ENCODE measurements around the gene TMEM61. TPM values are rescaled to one million over a fixed set of nuclear protein-coding genes. Genes with fewer than 3 reads are reported as not detected.

TMEM61 gene
- total RNA-seq, 1 donor from 2014 or later, result not detected

DNA sequence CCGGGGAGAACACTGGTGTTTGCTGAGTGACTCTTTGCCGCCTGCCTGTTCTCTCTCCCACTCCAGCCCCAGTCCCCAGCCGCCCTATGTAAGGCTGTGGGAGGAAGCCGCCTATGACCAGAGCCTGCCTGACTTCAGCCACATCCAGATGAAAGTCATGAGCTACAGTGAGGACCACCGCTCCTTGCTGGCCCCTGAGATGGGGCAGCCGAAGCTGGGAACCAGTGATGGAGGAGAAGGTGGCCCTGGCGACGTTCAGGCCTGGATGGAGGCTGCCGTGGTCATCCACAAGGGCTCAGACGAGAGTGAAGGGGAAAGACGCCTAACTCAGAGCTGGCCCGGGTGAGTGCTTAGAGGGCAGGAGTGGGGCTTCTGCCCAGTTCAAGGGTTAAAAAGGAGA is 26.5 kb downstream of the TMEM61 start:
- Histone ChIP-seq H3K36me3 (no peaks in the 10 kb centered on the region), H3K4me1 (no peaks in the 10 kb centered on the region), H3K9me3 (replicated peaks) (no peaks in the 10 kb centered on the region), H3K4me3 (no peak overlapping the region), H3K27me3 (ENCODE audit: low read depth) (peaks cover 9% of the 10 kb centered on the region), H3K27ac (replicated peaks) (no peak overlapping the region)
- no peak for DNase-seq
- intact Hi-C loops (cut with micrococcal nuclease), result no loop called here
- TF ChIP-seq CTCF (IDR thresholded peaks at IDR 0.05; ENCODE audit: borderline replicate concordance), result no peak

- intact Hi-C loops (cut with micrococcal nuclease), result no loop called here
Observed at GRCh38 chr1:55007625-55008024, 27.2 kb downstream of the TMEM61 start.

DNA sequence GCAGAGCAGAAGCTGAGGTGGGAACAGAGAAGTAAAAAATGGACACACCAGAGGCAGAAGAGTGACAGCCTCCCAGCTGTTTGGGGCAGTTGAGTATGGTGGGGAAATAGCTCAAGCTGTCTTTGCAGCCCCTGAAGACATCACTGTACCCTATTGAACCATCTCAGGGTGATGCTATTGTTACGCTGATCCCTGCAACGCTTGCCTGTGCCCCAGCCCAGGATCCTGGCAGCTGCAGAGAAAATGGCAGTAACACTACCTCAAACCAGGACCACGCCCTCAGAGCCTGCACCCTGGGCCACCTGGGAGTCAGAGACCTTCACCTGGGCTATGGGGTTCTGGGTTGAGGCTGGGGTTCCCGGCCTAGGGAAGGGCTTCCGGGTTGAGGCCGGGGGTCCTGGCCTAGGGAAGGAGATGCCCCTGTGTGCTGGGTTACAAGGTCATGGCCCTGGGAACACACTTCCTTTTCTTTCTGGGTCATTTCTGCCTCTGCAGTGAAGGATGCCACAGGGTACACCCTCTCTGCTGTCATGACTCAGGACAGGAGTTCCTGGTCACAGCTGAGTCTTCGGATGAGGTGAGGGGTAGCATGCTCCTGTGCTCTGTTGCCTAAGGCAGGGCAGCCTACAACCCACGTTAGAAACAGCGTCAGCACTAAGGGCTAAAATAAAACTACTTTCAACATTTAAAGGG is 29.9 kb downstream of the TMEM61 start:
- intact Hi-C loops (cut with micrococcal nuclease), result no loop called here
- TF ChIP-seq CTCF (IDR thresholded peaks at IDR 0.05; ENCODE audit: borderline replicate concordance), result no peak
- H3K27ac ChIP-seq (replicated peaks), result no peak overlapping the region
- H3K27me3 ChIP-seq (ENCODE audit: low read depth), result peaks cover 32% of the 10 kb centered on the region
- no peaks in the 10 kb centered on the region for H3K36me3 ChIP-seq
- no peak for DNase-seq
- H3K4me1 ChIP-seq, result no peaks in the 10 kb centered on the region
- no peak overlapping the region for H3K4me3 ChIP-seq
- H3K9me3 ChIP-seq (replicated peaks), result no peaks in the 10 kb centered on the region

More at GRCh38 chr1:55007625-55008024, 27.2 kb downstream of the TMEM61 start:
- Histone ChIP-seq H3K27me3 (ENCODE audit: low read depth) (peaks cover 9% of the 10 kb centered on the region), H3K27ac (replicated peaks) (no peak overlapping the region), H3K4me3 (no peak overlapping the region), H3K9me3 (replicated peaks) (no peaks in the 10 kb centered on the region), H3K36me3 (no peaks in the 10 kb centered on the region), H3K4me1 (no peaks in the 10 kb centered on the region)
- no peak for TF ChIP-seq CTCF (IDR thresholded peaks at IDR 0.05; ENCODE audit: borderline replicate concordance)
- DNase-seq, result no peak

DNA sequence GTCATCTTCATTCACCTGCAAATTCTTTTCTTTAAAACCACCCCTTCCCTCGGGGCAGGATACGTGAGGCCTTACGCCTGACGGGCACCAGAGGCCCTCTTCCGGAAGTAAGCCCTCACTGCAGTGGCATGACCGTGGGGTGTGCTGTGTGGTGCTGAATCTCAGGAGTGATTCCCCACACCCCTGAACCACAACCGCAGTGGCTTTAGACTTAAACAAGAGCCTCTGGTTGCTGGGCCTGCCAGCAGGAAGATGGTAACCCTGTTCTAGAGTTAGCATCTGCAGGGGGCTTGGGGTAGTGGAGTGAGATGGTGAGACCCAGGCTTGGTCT is 30.4 kb downstream of the TMEM61 start:
- no peaks in the 10 kb centered on the region for H3K36me3 ChIP-seq
- H3K9me3 ChIP-seq (replicated peaks), result no peaks in the 10 kb centered on the region
- H3K27ac ChIP-seq (replicated peaks), result no peak overlapping the region
- TF ChIP-seq CTCF (IDR thresholded peaks at IDR 0.05; ENCODE audit: borderline replicate concordance), result no peak
- H3K4me1 ChIP-seq, result no peaks in the 10 kb centered on the region
- H3K27me3 ChIP-seq (ENCODE audit: low read depth), result peaks cover 37% of the 10 kb centered on the region
- intact Hi-C loops (cut with micrococcal nuclease), result no loop called here
- no peak overlapping the region for H3K4me3 ChIP-seq
- no peak for DNase-seq

- no peak for TF ChIP-seq CTCF (IDR thresholded peaks at IDR 0.05; ENCODE audit: borderline replicate concordance)
- Histone ChIP-seq H3K4me1 (no peaks in the 10 kb centered on the region), H3K27ac (replicated peaks) (no peak overlapping the region), H3K9me3 (replicated peaks) (no peaks in the 10 kb centered on the region), H3K36me3 (no peaks in the 10 kb centered on the region), H3K27me3 (ENCODE audit: low read depth) (peaks cover 46% of the 10 kb centered on the region), H3K4me3 (no peak overlapping the region)
- intact Hi-C loops (cut with micrococcal nuclease), result no loop called here
- DNase-seq, result no peak
Observed at GRCh38 chr1:55012661-55013060, 32.2 kb downstream of the TMEM61 start.
